UCSD-AML1 (cell line): ENCODE measurements around the gene LRRC66.

ENCODE experiments used
- DNase-seq: peaks from one replicate; lab custom pipeline; 2025; ENCODE audit not compliant: unreplicated experiment; lab: John Stamatoyannopoulos, UW

LRRC66 gene

GRCh38 chr4:52015366-52015765 is 4.8 kb downstream of the LRRC66 start:
- DNase-seq, result no peak

- DNase-seq, result no peak
These were observed 5.3 kb downstream of the LRRC66 start for GRCh38 chr4:52014903-52015302.

GRCh38 chr4:52012651-52013050 is 7.5 kb downstream of the LRRC66 start:
- no peak for DNase-seq

DNA sequence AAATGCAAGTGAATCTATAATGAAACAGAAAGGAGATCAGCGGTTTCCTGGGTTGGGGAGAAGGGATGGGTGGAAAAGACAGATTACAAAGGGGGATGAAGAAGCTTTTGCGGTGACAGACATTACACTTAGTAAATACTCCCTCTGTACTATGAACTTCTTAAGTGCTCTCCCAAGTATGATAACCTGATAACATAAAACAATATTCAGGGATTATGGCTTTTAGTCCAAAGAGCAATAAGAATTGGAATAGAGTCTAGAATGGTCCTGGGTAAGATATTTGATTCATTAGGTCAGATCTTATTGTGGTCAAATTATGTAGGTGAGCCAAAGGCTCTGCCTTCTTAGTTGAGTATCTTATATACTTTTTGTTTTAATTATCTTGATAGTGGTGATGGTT is 9.2 kb downstream of the LRRC66 start:
- DNase-seq, result no peak

DNA sequence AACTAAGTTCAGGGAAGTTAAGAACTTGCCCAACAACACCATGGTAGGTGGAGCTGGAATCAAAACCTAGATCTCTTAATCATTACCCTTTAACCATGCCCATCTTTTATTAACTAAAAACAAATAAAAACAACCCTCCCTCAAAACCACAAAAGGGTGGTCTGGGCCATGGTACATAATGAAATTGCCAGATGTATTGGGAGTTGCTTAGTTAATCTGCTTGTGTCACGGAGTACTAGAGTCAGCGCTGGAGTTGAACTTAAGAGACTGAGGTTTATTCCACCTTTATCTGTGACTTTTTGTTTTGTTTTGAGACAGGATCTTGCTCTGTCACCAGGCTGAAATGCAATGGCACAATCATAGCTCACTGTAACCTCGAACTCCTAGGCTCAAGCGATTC is 13.3 kb downstream of the LRRC66 start:
- DNase-seq, result no peak

GRCh38 chr4:52005604-52006273 is 14.4 kb downstream of the LRRC66 start:
- DNase-seq, result no peak

- no peak for DNase-seq
These were observed 15.7 kb downstream of the LRRC66 start for GRCh38 chr4:52004414-52004813.

GRCh38 chr4:52001616-52002015 is 18.5 kb downstream of the LRRC66 start:
- DNase-seq, result no peak

DNA sequence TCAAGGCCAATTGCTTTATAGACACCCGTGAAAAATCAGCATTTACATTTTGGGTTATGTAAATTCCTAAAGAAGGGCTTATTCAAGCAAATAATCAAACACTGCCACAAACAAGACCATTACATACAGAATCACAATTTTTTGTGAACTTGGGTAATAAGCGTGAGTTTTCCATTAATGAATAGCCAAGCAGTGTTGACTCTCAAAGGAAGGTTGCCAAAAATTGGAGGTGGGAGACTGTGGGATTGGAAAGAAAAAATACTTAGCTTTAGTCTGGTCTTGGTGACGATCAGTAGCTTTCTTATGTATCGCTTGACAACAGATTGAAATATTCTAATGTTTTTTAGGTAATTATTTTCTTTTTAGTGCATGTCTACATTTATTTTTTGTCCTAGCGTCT is 20.9 kb downstream of the LRRC66 start:
- DNase-seq, result no peak

DNA sequence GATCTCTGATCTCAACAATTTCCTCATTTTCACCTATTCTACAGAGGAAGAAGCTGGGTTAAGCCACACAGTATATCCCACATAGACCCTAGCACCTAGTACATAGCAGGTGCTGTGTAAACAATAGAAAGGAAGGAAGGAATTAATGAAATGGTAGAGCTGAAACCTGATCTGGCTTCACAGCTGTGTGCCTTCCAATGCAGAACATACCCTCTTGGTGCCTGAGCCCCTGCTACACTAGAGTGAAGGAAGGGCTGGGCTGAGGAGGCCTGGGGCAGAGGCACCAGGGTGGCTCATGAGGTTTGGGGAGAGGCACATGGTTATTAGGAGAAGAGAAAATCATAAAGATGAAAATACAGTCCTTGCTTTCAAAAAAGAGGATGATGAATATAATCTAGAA is 21.3 kb downstream of the LRRC66 start:
- DNase-seq, result no peak

- no peak for DNase-seq
These were observed 22.5 kb downstream of the LRRC66 start for GRCh38 chr4:51997647-51998046.

- no peak for DNase-seq
These were observed 24.4 kb downstream of the LRRC66 start for GRCh38 chr4:51995647-51996220.

- no peak for DNase-seq
These were observed 54.3 kb downstream of the LRRC66 start for GRCh38 chr4:51965862-51966261.

- no peak for DNase-seq
These were observed 56.2 kb downstream of the LRRC66 start for GRCh38 chr4:51963841-51964517.

GRCh38 chr4:51960486-51960885 is 59.7 kb downstream of the LRRC66 start:
- no peak for DNase-seq

GRCh38 chr4:51958199-51958968 is 61.8 kb downstream of the LRRC66 start:
- no peak for DNase-seq
